ENCODE results near the gene GLI1. TPM values are rescaled to one million over a fixed set of nuclear protein-coding genes. Genes with fewer than 3 reads are reported as not detected.

The GLI1 gene
- polyA plus RNA-seq, 1 of the 3 experiments (the other 2 are of a cell fraction): 0.90 TPM

DNA sequence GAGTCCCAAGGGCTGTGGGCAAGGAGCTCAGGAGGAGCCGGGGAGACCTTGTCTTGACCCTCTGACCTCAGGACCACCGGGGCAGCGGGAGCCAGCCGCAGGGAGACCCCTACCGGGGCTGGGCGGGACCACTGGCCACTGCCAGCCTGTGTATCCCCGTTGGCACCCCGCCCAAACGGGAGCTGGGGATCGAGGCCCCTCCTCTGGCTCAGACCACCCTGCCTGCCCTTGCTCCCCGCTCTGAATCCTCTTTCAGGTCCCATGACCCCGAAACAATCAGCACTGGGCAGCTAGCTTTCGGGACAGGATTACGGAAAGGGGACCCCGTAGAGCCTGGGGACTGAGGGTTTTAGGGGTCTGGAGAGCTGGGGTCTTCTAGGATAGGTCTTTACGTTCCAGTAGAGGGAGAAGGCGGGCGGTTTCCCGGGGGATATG lies 1.3 kb downstream of the GLI1 start:
- WGBS (ENCODE audit: low lambda C conversion rate): 0% methylated on average over 7 of the region's 19 CpGs
- DNase-seq: peak; percentile 63
- H3K36me3 ChIP-seq (replicated peaks in 1 of 2; ENCODE audit: control insufficient read depth in 1 of 2, insufficient read depth in 2 of 2, low read length in 1 of 2): no peaks in the 10 kb centered on the region
- no peaks in the 10 kb centered on the region for H3K79me2 ChIP-seq (ENCODE audit: insufficient read depth)
- no peaks in the 10 kb centered on the region for H3K9me3 ChIP-seq
- H3K4me2 ChIP-seq: peak overlapping the region; percentile 94
- peak overlapping the region; percentile 60 to 90 for H3K4me3 ChIP-seq (ENCODE audit: low read depth in 2 of 2, low read length in 1 of 2)
- peaks cover 5% of the 10 kb centered on the region for H3F3A ChIP-seq (replicated peaks; ENCODE audit: insufficient read depth)
- ChIA-PET POLR2A (no interaction called here), CTCF (interaction anchor here (0.7 to 13.7 kb wide), 16 partner anchors 8 to 245 kb away, joined by 3 to 391 read pairs (median 10); partner anchors contain the start of genes B4GALNT1, MARS1, NXPH4 and STAC3)
- H2AFZ ChIP-seq (ENCODE audit: low read depth): peak overlapping the region; percentile 84
- 0 out of 2 replicates have a peak, but pooled peaks cover 7% of the 10 kb centered on the region for H3K27me3 ChIP-seq (ENCODE audit: insufficient read depth)
- TF ChIP-seq RAD21 (IDR thresholded peaks at IDR 0.05; ENCODE audit: low read length) (no peak), TAF1 (IDR thresholded peaks at IDR 0.05; ENCODE audit: borderline replicate concordance, low read depth, low read length) (no peak), JUND (IDR thresholded peaks at IDR 0.05) (no peak), GABPA (IDR thresholded peaks at IDR 0.05; ENCODE audit: low read depth) (no peak), NRF1 (IDR thresholded peaks at IDR 0.05; ENCODE audit: low read depth, low read length) (no peak), SIN3A (IDR thresholded peaks at IDR 0.05; ENCODE audit: borderline replicate concordance, low read depth, low read length) (no peak), EP300 (IDR thresholded peaks at IDR 0.05; ENCODE audit: borderline replicate concordance in 1 of 2, low read depth in 1 of 2, low read length in 1 of 2) (no peak), FOXJ3 (CRISPR knock-in tag; IDR thresholded peaks at IDR 0.05) (no peak), NFIC (IDR thresholded peaks at IDR 0.05; ENCODE audit: borderline replicate concordance) (no peak), POLR2AphosphoS5 (IDR thresholded peaks at IDR 0.05; ENCODE audit: low read depth, low read length) (no peak), RXRA (IDR thresholded peaks at IDR 0.05; ENCODE audit: borderline replicate concordance, low read depth) (no peak)
- TF ChIP-seq, protein P1, sequence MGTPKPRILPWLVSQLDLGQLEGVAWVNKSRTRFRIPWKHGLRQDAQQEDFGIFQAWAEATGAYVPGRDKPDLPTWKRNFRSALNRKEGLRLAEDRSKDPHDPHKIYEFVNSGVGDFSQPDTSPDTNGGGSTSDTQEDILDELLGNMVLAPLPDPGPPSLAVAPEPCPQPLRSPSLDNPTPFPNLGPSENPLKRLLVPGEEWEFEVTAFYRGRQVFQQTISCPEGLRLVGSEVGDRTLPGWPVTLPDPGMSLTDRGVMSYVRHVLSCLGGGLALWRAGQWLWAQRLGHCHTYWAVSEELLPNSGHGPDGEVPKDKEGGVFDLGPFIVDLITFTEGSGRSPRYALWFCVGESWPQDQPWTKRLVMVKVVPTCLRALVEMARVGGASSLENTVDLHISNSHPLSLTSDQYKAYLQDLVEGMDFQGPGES (IDR thresholded peaks at IDR 0.05; ENCODE audit: low read depth, low read length): no peak
- TF ChIP-seq, protein P2, sequence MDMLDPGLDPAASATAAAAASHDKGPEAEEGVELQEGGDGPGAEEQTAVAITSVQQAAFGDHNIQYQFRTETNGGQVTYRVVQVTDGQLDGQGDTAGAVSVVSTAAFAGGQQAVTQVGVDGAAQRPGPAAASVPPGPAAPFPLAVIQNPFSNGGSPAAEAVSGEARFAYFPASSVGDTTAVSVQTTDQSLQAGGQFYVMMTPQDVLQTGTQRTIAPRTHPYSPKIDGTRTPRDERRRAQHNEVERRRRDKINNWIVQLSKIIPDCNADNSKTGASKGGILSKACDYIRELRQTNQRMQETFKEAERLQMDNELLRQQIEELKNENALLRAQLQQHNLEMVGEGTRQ (IDR thresholded peaks at IDR 0.05; ENCODE audit: borderline replicate concordance, low read depth, low read length): no peak
- TF ChIP-seq, protein P3, sequence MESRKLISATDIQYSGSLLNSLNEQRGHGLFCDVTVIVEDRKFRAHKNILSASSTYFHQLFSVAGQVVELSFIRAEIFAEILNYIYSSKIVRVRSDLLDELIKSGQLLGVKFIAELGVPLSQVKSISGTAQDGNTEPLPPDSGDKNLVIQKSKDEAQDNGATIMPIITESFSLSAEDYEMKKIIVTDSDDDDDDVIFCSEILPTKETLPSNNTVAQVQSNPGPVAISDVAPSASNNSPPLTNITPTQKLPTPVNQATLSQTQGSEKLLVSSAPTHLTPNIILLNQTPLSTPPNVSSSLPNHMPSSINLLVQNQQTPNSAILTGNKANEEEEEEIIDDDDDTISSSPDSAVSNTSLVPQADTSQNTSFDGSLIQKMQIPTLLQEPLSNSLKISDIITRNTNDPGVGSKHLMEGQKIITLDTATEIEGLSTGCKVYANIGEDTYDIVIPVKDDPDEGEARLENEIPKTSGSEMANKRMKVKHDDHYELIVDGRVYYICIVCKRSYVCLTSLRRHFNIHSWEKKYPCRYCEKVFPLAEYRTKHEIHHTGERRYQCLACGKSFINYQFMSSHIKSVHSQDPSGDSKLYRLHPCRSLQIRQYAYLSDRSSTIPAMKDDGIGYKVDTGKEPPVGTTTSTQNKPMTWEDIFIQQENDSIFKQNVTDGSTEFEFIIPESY (IDR thresholded peaks at IDR 0.05; ENCODE audit: borderline replicate concordance, low read depth): no peak
- TF ChIP-seq, protein P4, sequence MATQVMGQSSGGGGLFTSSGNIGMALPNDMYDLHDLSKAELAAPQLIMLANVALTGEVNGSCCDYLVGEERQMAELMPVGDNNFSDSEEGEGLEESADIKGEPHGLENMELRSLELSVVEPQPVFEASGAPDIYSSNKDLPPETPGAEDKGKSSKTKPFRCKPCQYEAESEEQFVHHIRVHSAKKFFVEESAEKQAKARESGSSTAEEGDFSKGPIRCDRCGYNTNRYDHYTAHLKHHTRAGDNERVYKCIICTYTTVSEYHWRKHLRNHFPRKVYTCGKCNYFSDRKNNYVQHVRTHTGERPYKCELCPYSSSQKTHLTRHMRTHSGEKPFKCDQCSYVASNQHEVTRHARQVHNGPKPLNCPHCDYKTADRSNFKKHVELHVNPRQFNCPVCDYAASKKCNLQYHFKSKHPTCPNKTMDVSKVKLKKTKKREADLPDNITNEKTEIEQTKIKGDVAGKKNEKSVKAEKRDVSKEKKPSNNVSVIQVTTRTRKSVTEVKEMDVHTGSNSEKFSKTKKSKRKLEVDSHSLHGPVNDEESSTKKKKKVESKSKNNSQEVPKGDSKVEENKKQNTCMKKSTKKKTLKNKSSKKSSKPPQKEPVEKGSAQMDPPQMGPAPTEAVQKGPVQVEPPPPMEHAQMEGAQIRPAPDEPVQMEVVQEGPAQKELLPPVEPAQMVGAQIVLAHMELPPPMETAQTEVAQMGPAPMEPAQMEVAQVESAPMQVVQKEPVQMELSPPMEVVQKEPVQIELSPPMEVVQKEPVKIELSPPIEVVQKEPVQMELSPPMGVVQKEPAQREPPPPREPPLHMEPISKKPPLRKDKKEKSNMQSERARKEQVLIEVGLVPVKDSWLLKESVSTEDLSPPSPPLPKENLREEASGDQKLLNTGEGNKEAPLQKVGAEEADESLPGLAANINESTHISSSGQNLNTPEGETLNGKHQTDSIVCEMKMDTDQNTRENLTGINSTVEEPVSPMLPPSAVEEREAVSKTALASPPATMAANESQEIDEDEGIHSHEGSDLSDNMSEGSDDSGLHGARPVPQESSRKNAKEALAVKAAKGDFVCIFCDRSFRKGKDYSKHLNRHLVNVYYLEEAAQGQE (IDR thresholded peaks at IDR 0.05; ENCODE audit: low read depth, low read length): no peak
- TF ChIP-seq, protein P5, sequence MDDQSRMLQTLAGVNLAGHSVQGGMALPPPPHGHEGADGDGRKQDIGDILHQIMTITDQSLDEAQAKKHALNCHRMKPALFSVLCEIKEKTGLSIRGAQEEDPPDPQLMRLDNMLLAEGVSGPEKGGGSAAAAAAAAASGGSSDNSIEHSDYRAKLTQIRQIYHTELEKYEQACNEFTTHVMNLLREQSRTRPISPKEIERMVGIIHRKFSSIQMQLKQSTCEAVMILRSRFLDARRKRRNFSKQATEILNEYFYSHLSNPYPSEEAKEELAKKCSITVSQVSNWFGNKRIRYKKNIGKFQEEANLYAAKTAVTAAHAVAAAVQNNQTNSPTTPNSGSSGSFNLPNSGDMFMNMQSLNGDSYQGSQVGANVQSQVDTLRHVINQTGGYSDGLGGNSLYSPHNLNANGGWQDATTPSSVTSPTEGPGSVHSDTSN (IDR thresholded peaks at IDR 0.05): no peak
- TF ChIP-seq, protein P6, sequence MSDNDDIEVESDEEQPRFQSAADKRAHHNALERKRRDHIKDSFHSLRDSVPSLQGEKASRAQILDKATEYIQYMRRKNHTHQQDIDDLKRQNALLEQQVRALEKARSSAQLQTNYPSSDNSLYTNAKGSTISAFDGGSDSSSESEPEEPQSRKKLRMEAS (IDR thresholded peaks at IDR 0.05; ENCODE audit: low read depth): no peak
- TF ChIP-seq, protein P7, sequence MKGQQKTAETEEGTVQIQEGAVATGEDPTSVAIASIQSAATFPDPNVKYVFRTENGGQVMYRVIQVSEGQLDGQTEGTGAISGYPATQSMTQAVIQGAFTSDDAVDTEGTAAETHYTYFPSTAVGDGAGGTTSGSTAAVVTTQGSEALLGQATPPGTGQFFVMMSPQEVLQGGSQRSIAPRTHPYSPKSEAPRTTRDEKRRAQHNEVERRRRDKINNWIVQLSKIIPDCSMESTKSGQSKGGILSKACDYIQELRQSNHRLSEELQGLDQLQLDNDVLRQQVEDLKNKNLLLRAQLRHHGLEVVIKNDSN (IDR thresholded peaks at IDR 0.05; ENCODE audit: borderline replicate concordance, low read depth): no peak
- H4K20me1 ChIP-seq (ENCODE audit: insufficient read depth): no peaks in the 10 kb centered on the region
- H3K4me1 ChIP-seq (ENCODE audit: control insufficient read depth in 1 of 2, insufficient read depth in 2 of 2, low read depth in 1 of 2, low read length in 1 of 2): peaks cover 0 to 22% of the 10 kb centered on the region in 2 experiments; a peak in 2 of 4 replicates
- H3K9me2 ChIP-seq: no peaks in the 10 kb centered on the region
- no peak overlapping the region for H3K9ac ChIP-seq
- no peak overlapping the region for H3K27ac ChIP-seq (ENCODE audit: low read depth in 2 of 2, low read length in 1 of 2)

Data from SK-N-SH (cell line).